HepG2 (cell line): ENCODE data around the gene PCBP4. TPM values are rescaled to one million over a fixed set of nuclear protein-coding genes. Genes with fewer than 3 reads are reported as not detected.

Experiments used
- MED1 ChIP-seq: sonication (generic); formaldehyde crosslinking; IDR thresholded peaks from 2 replicates; pipeline ENCODE4 v1.4.0; 2020; ENCODE audit warnings: missing genetic modification reagents
- NPAS2 ChIP-seq: sonication (generic); formaldehyde crosslinking; IDR thresholded peaks from 2 replicates; pipeline ENCODE4 v1.8.0; 2022; ENCODE audit warnings: mild to moderate bottlenecking, missing genetic modification reagents, borderline replicate concordance
- SAP130 ChIP-seq: IDR thresholded peaks from 2 replicates; pipeline ENCODE4 v1.6.1; 2016; ENCODE audit warnings: low read depth
- TBX2 ChIP-seq: sonication (generic); formaldehyde crosslinking; IDR thresholded peaks from 2 replicates; pipeline ENCODE4 v1.5.0; 2020; ENCODE audit warnings: missing genetic modification reagents, mild to moderate bottlenecking, borderline replicate concordance
- ZEB1 ChIP-seq: IDR thresholded peaks from 2 replicates; pipeline ENCODE4 v1.6.1; 2012; ENCODE audit warnings: mild to moderate bottlenecking, low read depth, inconsistent platforms; ENCODE audit not compliant: insufficient replicate concordance
- ZNF251 ChIP-seq: sonication (generic); formaldehyde crosslinking; IDR thresholded peaks from 2 replicates; pipeline ENCODE4 v1.9.0; 2021; ENCODE audit warnings: mild to moderate bottlenecking, missing genetic modification reagents
- ZNF34 ChIP-seq: sonication (generic); formaldehyde crosslinking; IDR thresholded peaks from 2 replicates; pipeline ENCODE4 v1.4.0; 2020; ENCODE audit warnings: mild to moderate bottlenecking, missing genetic modification reagents, borderline replicate concordance
- ZNF350 ChIP-seq: sonication (generic); formaldehyde crosslinking; IDR thresholded peaks from 2 replicates; pipeline ENCODE4 v1.4.0; 2020; ENCODE audit warnings: mild to moderate bottlenecking, low read depth, missing genetic modification reagents, borderline replicate concordance
- ZNF614 ChIP-seq: IDR thresholded peaks from 2 replicates; pipeline ENCODE4 v1.6.1; 2018; ENCODE audit warnings: missing biosample characterization, missing genetic modification reagents, inconsistent platforms, borderline replicate concordance
- polyA plus RNA-seq, 8 experiments: library from polyadenylated mRNA; depleted of rRNA in 3 of 8; stranded (reverse) in 7 of 8; unstranded in 1 of 8; fragments of >200 nt; fragmentation: Illumina TruSeq in 4 of 8; extraction: Trizol in 4 of 8; gene quantifications; 2 replicates each; pipeline versions ENCODE4 v1.2.1 to v1.2.3, GENCODE V29; 2011 to 2016; ENCODE audit warnings: low read depth in 4 of 8, missing spikeins in 1 of 8, mixed read lengths in 1 of 8; ENCODE audit not compliant: insufficient read depth in 1 of 8
- total RNA-seq, 5 experiments: library from RNA; depleted of rRNA; stranded (reverse); fragments of >200 nt; fragmentation: Illumina TruSeq; extraction: Trizol; gene quantifications; 2 replicates each; pipeline ENCODE4 v1.2.3, GENCODE V29; 2016; ENCODE audit warnings: low read depth in 1 of 5
- TF ChIP-seq, protein P1 (sequence below): IDR thresholded peaks from 2 replicates; pipeline ENCODE4 v1.6.1; 2016; ENCODE audit warnings: low read depth
- TF ChIP-seq, protein P2 (sequence below): IDR thresholded peaks from 2 replicates; pipeline ENCODE4 v1.6.1; 2016
- TF ChIP-seq, protein P3 (sequence below): sonication (generic); formaldehyde crosslinking; IDR thresholded peaks from 2 replicates; pipeline ENCODE4 v1.5.1; 2020; ENCODE audit warnings: mild to moderate bottlenecking, missing genetic modification reagents
- TF ChIP-seq, protein P4 (sequence below): sonication (generic); formaldehyde crosslinking; IDR thresholded peaks from 2 replicates; pipeline ENCODE4 v1.4.0; 2020; ENCODE audit warnings: mild to moderate bottlenecking, missing genetic modification reagents
- TF ChIP-seq, protein P5 (sequence below): sonication (generic); formaldehyde crosslinking; IDR thresholded peaks from 2 replicates; pipeline ENCODE4 v1.8.0; 2022; ENCODE audit warnings: mild to moderate bottlenecking, missing genetic modification reagents, borderline replicate concordance

The PCBP4 gene
- total and polyA plus RNA-seq, 2 of the 13 experiments (the other 11 are each of a cell fraction or from before 2014, with no cell fraction given): 36.8 to 51.3 TPM

DNA sequence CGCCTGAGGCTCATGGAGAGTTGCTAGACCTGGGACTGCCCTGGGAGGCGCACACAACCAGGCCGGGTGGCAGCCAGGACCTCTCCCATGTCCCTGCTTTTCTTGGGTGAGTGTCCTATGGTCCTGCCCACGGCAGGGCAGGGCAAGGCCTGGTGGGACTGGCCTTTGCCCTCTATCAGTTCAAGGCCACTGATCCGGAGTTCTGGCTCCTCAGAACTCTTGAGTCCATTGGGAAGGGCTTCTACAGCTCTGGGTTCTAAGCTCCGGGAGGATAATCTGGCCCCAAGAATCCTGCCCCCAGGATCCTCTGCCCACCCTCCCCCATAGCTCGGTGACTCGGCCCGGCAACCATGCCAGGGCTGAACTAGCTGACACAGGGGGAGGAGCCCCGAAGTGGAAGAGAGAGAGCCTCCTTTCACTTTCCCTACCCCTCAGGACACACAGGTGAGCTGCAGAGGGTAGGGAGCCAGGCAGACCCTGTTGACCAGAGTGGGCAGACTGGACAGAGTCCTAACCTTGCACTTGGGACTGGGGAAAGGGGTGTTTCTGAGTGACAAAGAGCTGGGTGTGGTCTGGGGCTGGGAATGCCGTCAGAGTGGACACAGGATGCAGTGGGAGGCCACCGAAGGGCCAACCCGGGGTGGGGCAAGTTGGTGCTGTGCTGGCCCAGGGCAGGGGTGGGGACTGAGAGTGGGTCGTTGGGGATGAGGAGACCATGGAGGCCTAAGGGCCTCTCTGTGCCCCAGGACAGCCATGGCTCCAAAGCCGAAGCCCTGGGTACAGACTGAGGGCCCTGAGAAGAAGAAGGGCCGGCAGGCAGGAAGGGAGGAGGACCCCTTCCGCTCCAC, 24.4 kb downstream of the PCBP4 start (continued):
- TF ChIP-seq, protein P1, sequence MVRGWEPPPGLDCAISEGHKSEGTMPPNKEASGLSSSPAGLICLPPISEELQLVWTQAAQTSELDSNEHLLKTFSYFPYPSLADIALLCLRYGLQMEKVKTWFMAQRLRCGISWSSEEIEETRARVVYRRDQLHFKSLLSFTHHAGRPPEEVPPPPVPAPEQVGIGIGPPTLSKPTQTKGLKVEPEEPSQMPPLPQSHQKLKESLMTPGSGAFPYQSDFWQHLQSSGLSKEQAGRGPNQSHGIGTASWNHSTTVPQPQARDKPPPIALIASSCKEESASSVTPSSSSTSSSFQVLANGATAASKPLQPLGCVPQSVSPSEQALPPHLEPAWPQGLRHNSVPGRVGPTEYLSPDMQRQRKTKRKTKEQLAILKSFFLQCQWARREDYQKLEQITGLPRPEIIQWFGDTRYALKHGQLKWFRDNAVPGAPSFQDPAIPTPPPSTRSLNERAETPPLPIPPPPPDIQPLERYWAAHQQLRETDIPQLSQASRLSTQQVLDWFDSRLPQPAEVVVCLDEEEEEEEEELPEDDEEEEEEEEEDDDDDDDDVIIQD (CRISPR knock-in tag): no peak
- TF ChIP-seq ZNF350 (CRISPR knock-in tag) (no peak), ZNF251 (CRISPR knock-in tag) (0 out of 2 replicates have a peak, but pooled peaks have one; percentile 1), MED1 (CRISPR knock-in tag) (peak; percentile 47; the same call in 1 of the 2 replicates), ZNF34 (CRISPR knock-in tag) (no peak), ZNF614 (CRISPR knock-in tag) (peak; percentile 61; the same call in 1 of the 2 replicates), TBX2 (CRISPR knock-in tag) (no peak), NPAS2 (CRISPR knock-in tag) (no peak), ZEB1 (no peak), SAP130 (CRISPR knock-in tag) (peak; percentile 65; the same call in 1 of the 2 replicates)
- TF ChIP-seq, protein P2, sequence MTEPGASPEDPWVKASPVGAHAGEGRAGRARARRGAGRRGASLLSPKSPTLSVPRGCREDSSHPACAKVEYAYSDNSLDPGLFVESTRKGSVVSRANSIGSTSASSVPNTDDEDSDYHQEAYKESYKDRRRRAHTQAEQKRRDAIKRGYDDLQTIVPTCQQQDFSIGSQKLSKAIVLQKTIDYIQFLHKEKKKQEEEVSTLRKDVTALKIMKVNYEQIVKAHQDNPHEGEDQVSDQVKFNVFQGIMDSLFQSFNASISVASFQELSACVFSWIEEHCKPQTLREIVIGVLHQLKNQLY (CRISPR knock-in tag): no peak; the same call in 1 of the 2 replicates
- TF ChIP-seq, protein P3, sequence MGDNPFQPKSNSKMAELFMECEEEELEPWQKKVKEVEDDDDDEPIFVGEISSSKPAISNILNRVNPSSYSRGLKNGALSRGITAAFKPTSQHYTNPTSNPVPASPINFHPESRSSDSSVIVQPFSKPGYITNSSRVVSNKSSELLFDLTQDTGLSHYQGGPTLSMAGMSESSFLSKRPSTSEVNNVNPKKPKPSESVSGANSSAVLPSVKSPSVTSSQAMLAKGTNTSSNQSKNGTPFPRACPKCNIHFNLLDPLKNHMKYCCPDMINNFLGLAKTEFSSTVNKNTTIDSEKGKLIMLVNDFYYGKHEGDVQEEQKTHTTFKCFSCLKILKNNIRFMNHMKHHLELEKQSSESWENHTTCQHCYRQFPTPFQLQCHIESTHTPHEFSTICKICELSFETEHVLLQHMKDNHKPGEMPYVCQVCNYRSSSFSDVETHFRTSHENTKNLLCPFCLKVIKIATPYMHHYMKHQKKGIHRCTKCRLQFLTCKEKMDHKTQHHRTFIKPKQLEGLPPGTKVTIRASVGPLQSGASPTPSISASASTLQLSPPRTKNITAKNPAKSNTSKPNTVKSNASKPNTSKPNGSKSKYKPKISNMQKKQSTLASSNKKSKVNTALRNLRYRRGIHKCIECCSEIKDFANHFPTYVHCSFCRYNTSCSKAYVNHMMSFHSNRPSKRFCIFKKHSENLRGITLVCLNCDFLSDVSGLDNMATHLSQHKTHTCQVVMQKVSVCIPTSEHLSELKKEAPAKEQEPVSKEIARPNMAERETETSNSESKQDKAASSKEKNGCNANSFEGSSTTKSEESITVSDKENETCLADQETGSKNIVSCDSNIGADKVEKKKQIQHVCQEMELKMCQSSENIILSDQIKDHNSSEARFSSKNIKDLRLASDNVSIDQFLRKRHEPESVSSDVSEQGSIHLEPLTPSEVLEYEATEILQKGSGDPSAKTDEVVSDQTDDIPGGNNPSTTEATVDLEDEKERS: 0 out of 2 replicates have a peak, but pooled peaks have one; percentile 7
- TF ChIP-seq, protein P4, sequence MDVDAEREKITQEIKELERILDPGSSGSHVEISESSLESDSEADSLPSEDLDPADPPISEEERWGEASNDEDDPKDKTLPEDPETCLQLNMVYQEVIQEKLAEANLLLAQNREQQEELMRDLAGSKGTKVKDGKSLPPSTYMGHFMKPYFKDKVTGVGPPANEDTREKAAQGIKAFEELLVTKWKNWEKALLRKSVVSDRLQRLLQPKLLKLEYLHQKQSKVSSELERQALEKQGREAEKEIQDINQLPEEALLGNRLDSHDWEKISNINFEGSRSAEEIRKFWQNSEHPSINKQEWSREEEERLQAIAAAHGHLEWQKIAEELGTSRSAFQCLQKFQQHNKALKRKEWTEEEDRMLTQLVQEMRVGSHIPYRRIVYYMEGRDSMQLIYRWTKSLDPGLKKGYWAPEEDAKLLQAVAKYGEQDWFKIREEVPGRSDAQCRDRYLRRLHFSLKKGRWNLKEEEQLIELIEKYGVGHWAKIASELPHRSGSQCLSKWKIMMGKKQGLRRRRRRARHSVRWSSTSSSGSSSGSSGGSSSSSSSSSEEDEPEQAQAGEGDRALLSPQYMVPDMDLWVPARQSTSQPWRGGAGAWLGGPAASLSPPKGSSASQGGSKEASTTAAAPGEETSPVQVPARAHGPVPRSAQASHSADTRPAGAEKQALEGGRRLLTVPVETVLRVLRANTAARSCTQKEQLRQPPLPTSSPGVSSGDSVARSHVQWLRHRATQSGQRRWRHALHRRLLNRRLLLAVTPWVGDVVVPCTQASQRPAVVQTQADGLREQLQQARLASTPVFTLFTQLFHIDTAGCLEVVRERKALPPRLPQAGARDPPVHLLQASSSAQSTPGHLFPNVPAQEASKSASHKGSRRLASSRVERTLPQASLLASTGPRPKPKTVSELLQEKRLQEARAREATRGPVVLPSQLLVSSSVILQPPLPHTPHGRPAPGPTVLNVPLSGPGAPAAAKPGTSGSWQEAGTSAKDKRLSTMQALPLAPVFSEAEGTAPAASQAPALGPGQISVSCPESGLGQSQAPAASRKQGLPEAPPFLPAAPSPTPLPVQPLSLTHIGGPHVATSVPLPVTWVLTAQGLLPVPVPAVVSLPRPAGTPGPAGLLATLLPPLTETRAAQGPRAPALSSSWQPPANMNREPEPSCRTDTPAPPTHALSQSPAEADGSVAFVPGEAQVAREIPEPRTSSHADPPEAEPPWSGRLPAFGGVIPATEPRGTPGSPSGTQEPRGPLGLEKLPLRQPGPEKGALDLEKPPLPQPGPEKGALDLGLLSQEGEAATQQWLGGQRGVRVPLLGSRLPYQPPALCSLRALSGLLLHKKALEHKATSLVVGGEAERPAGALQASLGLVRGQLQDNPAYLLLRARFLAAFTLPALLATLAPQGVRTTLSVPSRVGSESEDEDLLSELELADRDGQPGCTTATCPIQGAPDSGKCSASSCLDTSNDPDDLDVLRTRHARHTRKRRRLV (CRISPR knock-in tag): 0 out of 2 replicates have a peak, but pooled peaks have one; percentile 15
- TF ChIP-seq, protein P5, sequence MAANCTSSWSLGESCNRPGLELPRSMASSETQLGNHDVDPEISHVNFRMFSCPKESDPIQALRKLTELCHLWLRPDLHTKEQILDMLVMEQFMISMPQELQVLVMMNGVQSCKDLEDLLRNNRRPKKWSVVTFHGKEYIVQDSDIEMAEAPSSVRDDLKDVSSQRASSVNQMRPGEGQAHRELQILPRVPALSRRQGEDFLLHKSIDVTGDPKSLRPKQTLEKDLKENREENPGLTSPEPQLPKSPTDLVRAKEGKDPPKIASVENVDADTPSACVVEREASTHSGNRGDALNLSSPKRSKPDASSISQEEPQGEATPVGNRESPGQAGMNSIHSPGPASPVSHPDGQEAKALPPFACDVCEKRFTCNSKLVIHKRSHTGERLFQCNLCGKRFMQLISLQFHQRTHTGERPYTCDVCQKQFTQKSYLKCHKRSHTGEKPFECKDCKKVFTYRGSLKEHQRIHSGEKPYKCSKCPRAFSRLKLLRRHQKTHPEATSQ (CRISPR knock-in tag): no peak
